HG03108 (cell line): ENCODE measurements around the gene MYL11.
"Not testable (repeated sequence)": the region's sequence is repeated elsewhere in the genome, so short reads cannot be mapped to it uniquely, and the experiment has no call there.

Experiments used
- ATAC-seq: cut with Tn5 transposase; IDR thresholded peaks from one replicate; pipeline ENCODE4 v1.9.1; 2021; ENCODE audit warnings: moderate library complexity; ENCODE audit not compliant: unreplicated experiment

The MYL11 gene, protein sequence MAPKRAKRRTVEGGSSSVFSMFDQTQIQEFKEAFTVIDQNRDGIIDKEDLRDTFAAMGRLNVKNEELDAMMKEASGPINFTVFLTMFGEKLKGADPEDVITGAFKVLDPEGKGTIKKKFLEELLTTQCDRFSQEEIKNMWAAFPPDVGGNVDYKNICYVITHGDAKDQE

DNA sequence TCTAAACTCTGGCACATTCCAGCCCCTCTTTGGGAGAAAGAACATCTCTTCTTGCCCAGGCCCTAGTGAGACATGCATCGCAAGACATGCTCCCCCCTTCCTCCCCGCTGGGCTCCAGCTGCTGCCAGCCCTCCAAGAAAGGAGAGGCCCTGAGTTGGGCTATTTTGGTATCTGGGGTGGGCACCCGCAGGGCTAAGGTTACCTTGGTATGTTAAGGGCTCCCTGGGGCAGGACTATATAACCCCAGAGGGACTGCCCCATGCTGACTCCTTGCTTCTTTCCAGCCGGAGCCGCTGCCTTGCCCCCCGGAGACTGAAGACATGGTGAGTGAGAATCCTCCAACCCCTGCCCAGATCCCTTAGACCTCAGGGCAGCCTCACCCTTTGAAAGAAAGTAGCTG is at the start of gene MYL11:
MYL11 (plus strand) TSS at position 265 of the 400 bp plus-strand sequence; CDS start at position 321, 56 bp downstream.
- no peak for ATAC-seq

DNA sequence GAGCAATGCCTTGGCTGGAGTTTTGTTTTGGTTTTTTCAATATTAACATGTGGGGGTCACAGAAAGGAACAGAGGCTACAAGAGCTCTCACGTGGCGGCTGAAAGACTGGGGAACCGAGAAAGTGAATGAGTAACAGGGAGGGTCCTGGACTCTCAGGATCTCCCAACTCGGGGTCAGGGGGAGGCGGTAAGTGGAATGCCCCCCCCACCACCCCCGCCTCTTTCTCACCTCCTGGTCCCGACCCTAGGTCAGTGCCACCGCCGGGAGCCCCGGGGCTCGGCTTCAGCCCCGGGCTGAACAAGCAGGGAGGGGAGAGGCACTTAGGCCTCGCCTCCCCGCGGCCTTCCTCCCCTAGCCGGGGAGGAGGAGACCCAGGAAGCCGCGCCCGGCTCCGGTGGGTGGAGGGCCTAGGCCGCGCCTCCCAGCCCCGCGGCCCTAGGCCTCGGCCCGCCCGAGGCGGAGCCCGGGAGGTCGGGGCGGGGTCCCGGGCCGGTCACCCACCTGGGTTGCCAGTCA is 40.1 kb upstream of the MYL11 start:
- ATAC-seq: peak; percentile 79

DNA sequence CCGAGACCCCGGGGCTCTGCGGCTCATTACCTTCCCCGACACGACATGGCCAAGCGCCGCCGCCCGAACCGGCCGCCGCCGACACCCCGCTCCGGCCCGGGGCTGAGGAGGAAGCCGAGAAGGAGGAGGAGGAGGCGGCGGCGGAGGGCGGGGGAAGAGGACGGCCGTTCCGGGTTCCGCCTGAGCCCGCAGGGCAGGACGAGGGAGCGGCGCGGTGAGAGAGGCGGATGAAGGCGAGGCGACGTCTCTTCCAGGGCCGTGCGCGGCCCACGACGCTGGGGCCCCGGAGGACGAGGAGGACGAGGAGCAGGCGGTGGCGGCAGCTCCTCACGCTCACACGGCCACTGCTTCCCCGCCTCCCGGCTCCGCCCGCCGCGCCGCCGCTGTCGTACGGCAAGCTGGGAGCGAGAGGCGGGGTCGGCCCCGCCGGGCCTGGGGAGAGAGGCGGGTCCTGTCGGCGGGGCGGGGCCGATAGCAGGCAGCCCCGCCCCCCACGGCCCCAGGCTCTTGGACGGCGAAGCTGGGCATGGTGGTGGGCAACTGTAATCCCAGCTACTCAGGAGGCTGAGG is 39.5 kb upstream of the MYL11 start:
- peak; percentile 74 for ATAC-seq

DNA sequence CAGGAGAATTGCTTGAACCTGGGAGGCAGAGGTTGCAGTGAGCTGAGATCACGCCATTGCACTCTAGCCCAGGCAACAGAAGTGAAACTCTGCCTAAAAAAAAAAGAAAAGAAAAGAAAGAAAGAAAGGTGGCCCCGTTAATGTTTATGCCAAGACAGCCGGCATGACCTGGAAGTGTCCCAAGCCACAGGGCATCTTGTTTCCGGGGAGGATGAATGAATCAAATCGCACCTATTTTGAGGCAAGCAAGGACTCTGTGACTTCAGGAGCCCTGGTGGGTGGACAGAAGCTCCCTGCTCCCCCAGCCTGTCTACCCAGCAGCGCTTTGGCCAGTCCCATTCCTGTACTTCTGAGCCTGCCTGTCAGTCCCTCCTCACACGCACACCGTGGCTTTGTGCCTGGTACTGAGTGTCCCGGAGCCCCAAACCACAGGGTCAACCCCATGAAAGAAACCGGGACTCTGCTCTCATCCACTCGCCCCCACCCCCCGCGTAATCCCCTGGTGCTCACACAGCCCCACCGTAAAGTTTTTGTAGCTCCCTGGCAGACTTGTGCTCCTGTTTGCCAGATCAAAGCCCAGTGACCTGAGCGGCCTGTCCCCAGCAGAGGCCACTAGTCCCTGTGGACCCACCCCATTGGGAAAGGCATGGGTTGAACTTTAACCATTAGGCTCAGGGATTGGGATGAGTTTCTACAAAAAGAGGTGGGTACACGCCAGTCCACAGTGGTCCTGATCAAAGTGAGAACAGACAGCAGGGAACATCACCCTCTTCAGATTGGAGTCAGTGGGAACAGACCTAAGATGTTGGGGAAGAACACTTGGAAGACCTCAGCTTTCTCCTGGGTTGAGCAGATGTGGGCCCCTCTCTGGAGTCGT is 38.8 kb upstream of the MYL11 start:
- ATAC-seq: peak; percentile 22

DNA sequence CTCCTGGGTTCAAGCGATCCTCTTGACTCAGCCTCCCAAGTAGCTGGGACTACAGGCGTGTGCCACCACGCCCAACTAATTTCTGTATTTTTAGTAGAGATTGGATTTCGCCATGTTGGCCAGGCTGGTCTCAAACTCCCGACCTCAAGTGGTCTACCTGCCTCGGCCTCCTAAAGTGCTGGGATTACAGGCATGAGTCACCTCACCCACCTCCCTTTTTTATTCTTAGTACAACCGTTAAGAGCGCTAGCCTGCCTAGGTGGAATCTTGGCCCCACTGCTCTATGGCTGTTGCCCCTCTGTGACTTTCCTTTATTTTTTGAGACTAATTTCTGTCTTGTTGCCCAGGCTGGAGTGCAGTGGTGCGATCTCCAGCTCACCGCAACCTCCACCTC is 36.6 kb upstream of the MYL11 start:
- not testable (repeated sequence) for ATAC-seq

DNA sequence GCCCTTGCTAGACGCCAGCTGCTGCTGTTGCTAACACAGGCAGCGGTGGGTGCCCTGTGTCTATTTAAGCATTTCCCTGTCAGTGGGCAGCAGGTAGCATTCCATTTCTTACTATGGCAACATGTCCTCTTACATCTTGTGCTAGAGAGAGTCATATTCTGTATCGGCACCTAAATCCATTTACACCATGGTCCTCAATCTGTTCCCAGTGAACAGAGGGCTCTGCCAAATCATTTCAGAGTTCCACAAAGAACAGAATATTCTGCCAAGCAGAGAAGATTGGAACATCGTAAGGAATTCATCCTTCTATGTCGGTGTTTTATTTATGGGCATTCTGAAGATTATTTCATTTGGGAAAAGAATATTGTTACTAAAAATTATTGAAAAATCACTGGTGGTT is 35.9 kb upstream of the MYL11 start:
- not testable (repeated sequence) for ATAC-seq

DNA sequence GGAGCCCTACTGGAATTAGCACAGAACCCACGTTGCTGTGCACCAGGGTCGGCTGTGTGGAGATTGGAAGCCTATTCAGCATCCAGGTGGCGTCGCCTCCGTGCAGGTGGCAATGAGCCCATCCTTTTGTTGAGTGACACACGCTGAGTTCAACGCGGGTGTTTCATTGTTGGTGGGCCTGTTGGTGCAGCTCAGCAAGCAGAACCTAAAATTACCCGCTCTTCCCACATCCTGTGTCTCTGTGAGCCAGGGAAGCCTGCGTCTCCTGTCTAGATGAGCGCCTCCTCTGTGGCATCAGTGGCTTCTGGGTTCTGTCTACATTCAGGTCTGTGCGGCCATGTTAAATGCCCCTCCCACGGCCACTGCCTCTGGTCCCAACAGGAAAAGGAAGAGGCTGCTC is 34.0 kb upstream of the MYL11 start:
- ATAC-seq: no peak

DNA sequence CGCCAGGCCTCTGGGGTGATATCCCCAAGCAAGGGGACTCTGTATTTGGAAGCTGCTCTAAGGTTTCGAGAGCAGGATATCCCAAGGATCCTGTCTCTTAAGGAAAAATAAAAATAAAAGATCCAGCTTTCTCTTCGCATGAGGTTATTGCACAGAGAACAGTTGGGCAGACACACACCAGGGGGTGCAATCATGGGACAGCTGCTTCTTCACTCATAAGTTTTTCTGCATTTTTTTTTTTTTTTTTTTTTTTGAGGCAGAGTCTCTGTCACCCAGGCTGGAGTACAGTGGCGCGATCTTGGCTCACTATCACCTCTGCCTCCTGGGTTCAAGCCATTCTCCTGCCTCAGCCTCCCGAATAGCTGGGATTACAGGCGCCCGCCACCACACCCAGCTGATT is 32.6 kb upstream of the MYL11 start:
- not testable (repeated sequence) for ATAC-seq

DNA sequence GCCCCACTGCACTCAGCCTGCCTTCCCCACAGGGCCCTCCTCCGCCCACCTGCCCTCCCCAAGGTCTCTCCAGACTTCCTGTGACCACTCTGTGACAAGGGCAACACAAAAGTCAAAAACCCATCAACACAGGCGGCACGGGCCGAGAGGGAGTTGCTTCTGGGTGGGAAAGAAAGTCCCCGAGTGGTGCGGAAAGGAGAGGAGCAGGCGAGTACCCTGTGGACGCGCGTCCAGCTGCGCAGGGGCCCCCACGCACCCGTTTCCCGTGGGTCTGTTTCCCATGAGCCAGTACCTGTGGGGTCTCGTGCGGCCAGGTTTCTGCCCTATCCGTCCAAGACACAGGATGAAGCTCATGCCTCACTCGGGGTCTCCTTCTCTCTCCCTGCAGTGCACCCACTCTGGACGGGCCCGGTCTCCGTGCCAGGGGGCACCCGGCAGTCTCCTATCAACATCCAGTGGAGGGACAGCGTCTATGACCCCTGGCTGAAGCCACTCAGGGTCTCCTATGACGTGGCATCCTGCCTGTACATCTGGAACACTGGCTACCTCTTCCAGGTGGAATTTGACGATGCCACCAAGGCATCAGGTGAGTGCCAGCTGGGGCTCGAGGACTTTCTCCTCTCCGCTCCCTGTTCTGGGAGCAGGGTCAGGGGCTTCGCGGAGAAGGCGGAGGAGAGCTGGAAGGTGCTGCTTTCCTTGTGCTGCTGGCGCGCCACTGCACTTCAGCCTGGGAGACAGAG is 31.7 kb upstream of the MYL11 start:
- ATAC-seq: no peak

DNA sequence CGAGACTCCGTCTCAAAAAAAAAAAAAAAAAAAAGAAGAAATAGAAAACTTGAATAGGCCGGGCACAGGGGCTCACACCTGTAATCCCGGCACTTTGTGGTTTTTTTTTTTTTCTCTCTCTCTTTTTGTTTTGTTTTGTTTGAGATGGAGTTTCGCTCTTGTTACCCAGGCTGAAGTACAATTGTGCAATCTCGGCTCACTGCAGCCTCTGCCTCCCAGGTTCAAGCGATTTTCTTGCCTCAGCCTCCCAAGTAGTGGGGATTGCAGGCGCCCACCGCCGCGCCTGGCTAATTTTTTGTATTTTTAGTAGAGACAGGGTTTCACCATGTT is 31.1 kb upstream of the MYL11 start:
- ATAC-seq: not testable (repeated sequence)

DNA sequence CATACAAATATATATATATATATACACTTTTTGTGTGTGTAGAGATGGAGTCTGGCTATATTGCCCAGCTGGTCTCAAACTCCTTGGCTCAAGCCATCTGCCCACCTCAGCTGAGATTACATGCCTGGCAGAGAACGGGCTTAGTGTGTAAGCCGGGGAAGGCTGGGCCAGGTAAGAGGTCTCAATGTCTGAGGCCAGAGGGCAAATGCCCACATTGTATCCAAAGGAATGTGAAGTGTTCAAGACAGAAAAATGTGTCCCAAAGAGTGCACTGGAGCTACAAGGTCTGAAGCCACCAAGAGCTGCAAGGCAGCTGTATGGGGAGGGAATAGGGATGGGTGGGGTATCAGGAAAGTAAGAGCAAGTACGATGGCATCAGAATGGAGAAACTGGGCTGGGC is 28.3 kb upstream of the MYL11 start:
- ATAC-seq: no peak

DNA sequence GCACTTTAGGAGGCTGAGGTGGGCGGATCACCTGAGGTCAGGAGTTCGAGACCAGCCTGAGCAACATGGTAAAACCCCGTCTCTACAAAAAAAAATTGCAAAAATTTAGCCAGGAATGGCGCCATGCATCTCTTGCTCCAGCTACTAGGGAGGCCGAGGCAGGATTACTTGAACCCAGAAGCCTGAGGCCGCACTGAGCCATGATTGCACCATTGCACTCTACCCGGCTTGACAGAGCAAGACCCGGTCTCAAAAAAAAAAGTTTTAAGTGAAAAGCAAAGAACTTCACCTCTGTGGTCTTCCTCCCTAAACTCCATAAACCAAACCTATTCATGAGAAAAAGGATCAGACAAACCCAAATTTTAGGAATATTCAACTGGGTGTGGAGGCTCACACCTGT is 26.5 kb upstream of the MYL11 start:
- no peak for ATAC-seq

DNA sequence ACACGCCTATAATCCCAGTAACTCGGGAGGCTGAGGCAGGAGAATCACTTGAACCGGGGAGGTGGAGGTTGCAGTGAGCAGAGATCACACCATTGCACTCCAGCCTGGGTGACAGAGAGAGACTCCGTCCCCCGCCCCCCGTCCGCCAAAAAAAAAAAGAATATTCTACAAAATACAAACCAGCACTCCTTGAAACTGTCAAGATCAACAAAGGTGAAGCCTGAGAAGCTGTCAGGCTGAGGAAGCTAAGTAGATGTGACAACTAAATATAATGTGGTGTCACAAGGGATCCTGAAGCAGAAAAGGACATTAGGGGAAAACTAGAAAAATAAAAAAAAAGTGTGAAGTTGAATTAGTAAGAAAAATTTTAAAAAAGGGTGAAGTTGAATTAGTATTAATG is 25.7 kb upstream of the MYL11 start:
- no peak for ATAC-seq

DNA sequence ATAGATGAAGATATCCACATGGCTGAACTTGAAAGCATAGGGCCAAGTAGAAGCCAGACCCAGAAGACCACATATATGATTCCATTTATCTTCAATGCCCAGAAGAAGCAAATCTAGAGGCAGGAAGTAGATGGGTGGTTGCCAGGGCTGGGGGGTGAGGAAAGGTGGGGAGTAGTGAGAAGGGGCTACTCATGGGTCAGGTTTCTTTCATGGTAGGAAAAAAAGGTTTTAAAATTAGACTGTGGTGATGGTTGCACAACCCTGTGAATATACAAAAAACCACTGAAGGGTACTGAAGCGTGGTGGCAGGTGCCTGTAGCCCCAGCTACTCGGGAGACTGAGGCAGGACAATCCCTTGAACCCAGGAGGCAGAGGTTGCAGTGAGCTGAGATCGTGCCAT is 24.9 kb upstream of the MYL11 start:
- peak; percentile 39 for ATAC-seq

DNA sequence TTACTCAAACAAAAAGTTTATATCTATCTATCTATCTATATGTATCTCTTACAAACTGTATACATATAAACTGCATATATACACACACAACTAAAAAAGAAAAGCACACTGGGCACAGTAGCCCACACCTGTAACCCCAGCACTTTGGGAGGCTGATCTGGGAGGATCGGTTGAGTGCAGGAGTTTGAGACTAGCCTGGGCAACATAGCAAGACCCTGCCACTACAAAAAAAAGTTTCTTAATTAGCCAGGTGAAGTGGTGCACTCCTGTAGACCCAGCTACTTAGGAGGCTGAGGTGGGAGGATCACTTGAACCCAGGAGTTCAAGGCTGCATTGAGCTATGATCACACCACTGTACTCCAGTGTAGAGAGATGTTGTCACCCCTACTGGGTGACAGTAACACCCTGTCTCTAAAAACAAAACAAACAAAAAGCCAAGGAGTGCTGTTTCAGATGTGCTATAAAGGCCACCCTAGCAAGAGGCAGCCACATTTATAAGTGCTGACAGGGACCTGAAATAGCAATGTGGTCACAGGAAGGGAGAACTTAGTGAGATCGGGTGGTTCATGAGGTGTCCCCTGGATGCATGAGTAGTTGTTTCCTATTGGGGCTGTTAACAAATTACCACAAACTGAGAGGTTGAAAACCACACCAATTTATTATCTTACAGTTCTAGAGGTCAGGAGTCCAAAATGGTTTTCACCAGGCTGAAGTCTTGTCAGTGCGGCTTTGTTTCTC is 24.3 kb upstream of the MYL11 start:
- ATAC-seq: peak; percentile 42

DNA sequence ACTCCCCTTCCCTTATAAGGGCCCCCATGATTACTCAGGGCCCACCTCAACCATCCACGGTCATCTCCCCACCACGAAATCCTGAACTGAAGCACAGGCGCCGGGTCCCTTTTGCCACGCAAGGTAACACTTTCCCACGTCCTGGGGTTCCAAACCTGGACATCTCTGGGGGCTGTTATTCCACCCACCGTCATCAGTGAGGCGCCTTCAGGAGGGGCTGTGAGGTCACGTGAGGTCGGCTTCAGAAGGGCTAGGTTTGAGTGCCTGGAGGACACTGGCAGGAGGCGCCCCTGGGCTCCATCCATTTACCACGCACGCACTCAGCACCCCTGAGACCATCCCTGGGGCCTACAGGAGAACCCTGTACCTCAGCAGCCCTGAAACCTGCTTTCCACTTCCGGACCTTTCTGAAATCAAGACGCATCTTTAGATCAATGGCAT is 23.6 kb upstream of the MYL11 start:
- ATAC-seq: no peak

DNA sequence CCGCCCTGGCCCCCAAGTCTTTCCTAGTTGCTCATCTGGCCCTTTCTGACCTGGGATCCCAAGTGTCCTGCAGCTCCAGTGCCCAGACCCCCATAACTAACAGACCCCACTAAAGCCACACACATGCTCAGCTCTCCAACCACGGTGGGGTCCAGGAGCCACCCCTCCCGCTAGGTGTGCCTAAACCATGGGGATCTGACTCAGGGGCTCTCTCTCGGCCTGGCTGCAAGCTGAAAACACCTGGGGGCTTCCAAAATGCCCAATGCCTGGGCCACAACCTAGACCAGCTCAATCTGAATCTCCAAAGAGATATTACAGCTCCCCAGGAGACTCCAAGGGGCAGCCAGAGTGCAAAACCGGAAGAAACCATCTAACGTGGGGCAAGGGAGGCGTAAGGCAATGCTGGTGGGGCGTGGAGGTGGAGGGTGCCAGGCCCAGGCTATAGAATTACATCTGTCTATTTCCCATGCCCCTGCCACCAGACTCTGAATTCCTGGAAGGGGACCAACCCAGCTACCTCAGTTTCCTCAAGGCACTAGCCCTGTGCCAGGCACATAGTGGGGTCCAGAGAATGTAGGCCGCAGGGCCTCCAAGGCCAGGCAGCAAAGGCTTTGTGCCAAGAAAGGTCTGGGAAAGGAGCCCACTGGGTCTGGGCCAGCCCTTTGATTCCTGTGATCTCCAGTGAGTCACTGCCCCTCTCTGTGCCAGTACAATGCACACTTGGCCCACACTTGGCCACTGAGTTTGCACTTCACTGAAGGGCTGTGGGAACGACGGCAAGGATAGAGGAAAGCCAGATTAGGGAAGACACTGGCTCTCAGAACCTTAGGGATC is 22.8 kb upstream of the MYL11 start:
- no peak for ATAC-seq

DNA sequence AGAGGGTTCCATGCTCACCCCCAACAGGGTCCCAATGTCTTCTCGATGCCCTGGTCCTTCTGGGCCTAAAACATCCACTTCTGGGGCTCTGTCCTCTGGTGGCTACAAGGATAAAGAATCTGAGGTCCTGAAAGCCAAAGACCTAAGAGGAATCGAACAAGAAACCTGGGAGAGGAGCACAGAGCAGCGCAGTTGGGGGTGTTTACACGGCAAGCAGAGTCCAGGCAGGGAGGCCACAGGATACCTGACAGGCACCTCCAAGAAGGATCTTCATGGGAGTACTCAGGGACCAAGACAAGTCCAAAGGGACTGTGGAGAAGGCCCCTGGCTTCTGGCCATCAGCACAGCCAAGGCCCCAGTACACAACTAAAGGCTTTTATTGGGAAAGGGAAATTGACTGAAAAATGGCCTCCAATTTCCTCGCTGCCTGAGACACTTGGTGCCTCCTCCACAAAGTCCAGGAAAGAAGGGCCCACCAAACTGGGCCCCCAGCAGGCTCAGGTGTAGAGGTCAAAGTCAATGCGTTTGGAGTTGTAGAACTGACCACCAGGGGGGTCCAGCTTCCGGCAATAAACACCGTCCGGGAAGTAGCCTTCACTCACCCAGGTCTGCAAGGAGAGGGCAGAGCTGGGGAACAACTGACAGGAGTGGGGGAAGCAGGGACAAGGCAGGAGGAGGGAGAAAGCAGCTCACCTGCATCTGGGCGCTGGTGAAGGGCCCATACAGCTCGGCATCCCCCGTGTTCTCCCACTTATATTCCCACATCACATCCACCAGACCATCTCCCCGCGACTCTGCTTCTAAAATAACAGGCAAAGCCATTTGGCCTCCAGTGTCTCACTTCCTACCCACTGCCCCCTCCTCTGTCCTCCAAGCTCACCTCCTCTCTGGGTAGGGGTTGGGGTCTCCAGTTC is 21.9 kb upstream of the MYL11 start:
- no peak for ATAC-seq
